Upper lobe of left lung (tissue), 4 donors: Measurements from ENCODE around the gene MRPL41.

Experiments used
- POLR2A ChIP-seq, 4 donors: fragments of 450-650 bp; IDR thresholded peaks; one replicate each; pipeline ENCODE4 v1.5.1; 2016 to 2017; ENCODE audit warnings: antibody characterized with exemption in 4 of 4, mild to moderate bottlenecking in 2 of 4
- TF ChIP-seq, protein P1 (sequence below), 6 experiments: fragments of 450-650 bp in 4 of 6; fragments of 200-600 bp in 2 of 6; sonication (generic) in 2 of 6; IDR thresholded peaks; one replicate each; pipeline ENCODE4 v1.5.1; 2016 to 2019; ENCODE audit warnings: antibody characterized with exemption in 6 of 6

DNA sequence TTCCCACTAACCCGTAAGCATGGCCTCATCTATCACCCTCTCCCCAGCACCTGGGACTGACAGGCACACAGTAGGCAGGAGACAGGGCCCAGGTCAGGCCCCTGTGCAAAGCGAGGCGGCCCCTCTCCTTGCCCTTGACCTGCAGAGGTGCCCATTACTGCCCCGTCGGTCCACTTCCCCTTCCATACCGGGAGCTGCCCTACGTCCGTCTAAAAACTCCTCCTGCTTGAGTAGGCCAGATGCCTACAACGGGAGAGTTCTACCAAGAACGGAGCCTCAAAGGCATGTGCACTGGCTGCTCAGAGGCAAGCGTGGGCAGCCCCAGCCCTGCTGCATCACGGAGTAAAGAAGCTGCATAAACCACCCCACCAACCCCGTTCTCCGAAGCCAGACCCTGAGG is 31.7 kb downstream of the MRPL41 start:
- TF ChIP-seq, protein P1, sequence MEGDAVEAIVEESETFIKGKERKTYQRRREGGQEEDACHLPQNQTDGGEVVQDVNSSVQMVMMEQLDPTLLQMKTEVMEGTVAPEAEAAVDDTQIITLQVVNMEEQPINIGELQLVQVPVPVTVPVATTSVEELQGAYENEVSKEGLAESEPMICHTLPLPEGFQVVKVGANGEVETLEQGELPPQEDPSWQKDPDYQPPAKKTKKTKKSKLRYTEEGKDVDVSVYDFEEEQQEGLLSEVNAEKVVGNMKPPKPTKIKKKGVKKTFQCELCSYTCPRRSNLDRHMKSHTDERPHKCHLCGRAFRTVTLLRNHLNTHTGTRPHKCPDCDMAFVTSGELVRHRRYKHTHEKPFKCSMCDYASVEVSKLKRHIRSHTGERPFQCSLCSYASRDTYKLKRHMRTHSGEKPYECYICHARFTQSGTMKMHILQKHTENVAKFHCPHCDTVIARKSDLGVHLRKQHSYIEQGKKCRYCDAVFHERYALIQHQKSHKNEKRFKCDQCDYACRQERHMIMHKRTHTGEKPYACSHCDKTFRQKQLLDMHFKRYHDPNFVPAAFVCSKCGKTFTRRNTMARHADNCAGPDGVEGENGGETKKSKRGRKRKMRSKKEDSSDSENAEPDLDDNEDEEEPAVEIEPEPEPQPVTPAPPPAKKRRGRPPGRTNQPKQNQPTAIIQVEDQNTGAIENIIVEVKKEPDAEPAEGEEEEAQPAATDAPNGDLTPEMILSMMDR (IDR thresholded peaks at IDR 0.05), result no peak
- TF ChIP-seq POLR2A (IDR thresholded peaks at IDR 0.05), result no peak
